Bone marrow (tissue), 2 donors: Measurements from ENCODE around the gene CCDC47.

ENCODE experiments used
- DNase-seq, 2 donors: peaks; one replicate each; lab custom pipeline; 2025; lab: John Stamatoyannopoulos, UW

Gene CCDC47

GRCh38 chr17:63698381-63698885 lies 75.0 kb downstream of the CCDC47 start:
- no peak for DNase-seq

DNA sequence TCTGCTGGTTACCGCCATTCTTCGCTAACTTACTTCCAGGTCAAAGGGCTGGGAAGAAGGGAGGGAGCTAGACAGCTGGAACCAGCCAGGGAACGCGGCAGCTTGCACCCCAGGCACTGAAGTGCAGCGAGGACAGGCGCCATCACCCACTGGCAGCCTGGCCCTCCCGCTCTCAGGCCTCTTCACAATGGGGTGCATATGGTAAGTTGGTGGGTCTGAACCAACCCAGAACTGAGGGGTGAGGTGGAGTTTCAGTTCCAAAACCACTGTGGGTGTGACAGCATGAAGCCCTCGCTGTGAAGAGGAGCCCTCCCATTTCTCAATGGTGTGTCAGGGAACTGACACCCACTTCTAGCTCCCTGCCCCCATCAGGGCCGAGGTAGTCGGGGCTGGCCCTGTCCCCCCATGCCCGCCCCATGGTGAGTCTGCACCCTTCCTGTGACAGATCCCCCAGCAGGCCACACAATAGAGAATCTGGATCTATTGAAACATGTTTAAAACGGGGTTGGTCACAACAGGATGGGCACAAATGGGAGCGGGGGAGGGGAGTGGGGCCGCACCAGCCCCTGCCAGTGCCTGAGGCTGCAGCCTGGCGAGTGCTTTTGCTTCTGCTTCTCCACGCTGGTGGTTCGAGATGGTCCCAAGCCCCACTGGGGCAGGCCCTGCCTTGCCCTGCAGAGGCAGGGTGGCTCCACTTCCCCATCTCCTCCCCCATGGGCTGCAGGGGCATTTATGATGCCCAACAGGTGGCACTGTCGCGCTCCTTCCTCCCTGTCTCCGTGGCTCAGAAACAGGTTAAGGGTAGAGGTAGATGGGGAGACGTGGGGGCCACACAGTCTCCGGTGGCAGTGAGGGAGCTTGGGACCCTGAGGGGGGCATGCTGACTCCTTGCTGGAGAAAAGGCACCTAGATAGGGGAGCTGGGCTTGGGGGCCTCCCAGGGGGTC lies 75.8 kb downstream of the CCDC47 start:
- DNase-seq: peak; percentile 47 to 89

- DNase-seq: peak in 1 of 2 donors; percentile 17
These were observed 76.9 kb downstream of the CCDC47 start for GRCh38 chr17:63696381-63696961.

- no peak for DNase-seq
These were observed 77.5 kb downstream of the CCDC47 start for GRCh38 chr17:63695889-63696288.
